Ureter (tissue), 1 donor: ENCODE measurements around the gene MT1X. TPM values are rescaled to one million over a fixed set of nuclear protein-coding genes. Genes with fewer than 3 reads are reported as not detected.

Experiments
- DNase-seq: peaks from one replicate; pipeline ENCODE4 v3.0.0-alpha.2; 2020; ENCODE audit warnings: low spot score
- total RNA-seq: library from RNA; stranded (reverse); gene quantifications from one replicate; pipeline ENCODE4 v1.2.4, GENCODE V29; 2023
- donor health status: DM: yes; HTN: yes; CAD: no.

Gene MT1X
- 110 TPM for total RNA-seq

GRCh38 chr16:56681939-56682702, at the start of gene MT1X:
MT1X (plus strand) TSS chr16:56682470; CDS start chr16:56682541, 71 bp downstream.
- peak; percentile 93 for DNase-seq

- DNase-seq: no peak
Observed at GRCh38 chr16:56632848-56633365, 49.4 kb upstream of the MT1X start.

GRCh38 chr16:56633535-56633934, 48.7 kb upstream of the MT1X start:
- DNase-seq: no peak

GRCh38 chr16:56634715-56635440, 47.4 kb upstream of the MT1X start:
- no peak for DNase-seq

- no peak for DNase-seq
Observed at GRCh38 chr16:56635441-56635967, 46.8 kb upstream of the MT1X start.

DNA sequence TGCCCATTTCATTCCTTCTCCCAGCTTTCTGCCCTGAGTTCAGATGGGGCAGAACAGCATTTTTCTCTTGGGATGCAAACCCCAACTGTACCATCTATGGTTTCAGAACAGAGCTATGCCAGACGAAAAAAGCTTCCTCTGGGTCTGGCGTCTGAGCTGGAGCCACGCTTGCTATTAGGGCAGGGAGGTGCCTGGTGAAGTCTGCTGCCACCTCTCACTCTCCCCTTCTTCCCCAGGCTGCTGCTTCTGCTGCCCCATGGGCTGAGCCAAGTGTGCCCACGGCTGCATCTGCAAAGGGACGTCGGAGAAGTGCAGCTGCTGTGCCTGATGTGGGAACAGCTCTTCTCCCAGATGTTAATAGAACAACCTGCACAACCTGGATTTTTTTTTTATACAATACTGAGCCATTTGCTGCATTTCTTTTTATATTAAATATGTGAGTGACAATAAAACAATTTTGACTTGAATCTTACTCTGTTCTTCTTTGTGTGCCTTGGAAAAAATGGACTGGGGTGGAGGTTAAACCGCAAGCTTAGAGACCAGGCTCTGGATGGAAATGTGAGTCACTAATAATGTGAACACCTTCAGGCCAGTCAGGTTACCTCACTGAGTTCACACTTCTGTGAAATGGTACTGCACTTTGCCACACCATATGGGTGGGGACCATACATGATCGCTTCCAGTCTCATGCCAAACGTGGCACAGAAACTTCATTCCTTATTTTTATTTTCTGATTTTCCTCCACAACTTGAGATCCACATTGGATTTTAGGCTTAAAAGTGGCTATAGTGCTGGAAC, 45.5 kb upstream of the MT1X start:
- no peak for DNase-seq

DNA sequence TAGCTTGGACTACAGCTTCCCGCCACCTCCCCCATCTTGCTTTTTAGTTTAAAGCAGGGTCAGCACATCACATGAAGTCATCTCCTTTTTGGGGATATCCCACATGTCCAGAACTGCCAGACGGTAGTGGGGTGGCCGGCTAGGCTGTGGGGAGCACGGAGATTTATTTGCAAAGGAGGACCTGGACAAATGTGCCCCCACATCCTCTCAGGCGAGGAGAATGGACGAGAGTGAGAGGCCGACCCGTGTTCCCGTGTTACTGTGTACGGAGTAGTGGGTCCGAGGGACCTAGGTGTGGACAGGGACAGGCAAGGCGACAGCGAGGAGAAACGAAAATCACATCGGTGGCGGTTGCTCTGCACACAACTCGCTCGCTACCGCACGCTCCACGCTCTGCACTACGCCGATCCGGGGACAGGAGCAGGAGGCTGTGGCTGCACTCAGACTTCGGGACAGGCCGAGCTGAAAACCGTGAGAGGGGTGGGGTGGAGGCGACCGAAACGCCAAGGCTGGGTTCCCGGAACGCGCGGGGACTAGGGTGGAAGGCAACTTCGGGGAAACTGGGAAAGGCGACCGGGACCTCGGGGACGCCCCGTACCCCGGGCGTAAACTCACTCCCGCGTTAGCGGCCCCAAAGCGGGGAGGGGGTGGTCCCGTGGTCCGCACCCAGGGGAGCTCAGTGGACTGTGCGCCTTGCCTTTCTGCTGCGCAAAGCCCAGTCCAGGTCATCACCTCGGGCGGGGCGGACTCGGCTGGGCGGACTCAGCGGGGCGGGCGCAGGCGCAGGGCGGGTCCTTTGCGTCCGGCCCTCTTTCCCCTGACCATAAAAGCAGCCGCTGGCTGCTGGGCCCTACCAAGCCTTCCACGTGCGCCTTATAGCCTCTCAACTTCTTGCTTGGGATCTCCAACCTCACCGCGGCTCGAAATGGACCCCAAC, 44.2 kb upstream of the MT1X start, which contains the start of gene MT1A:
TSS of gene MT1A (plus strand) at position 853 of the 937 bp plus-strand sequence. CDS start at position 926, 73 bp downstream.
- DNase-seq: peak; percentile 83

GRCh38 chr16:56639045-56639444, 43.2 kb upstream of the MT1X start:
- no peak for DNase-seq

GRCh38 chr16:56640076-56640475, 42.2 kb upstream of the MT1X start:
- no peak for DNase-seq

DNA sequence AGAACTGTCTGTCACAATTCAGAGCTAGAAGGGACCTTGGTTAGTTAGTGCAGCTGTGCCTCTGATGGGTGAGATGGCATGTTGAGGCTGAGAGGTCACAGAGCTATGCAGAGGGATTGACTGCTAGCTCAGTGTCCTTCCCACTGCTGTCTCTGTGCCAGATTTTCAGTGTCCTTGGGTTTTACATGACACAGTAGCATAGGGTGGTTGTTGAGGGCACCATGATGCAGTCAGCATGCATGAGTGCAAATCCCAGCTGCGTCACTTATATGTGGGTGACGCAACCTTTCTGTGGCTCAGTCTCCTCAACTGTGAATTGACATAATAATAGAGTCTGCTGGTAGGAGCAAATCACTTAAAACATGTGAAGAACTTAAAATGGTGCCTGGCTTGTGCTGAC, 41.1 kb upstream of the MT1X start:
- DNase-seq: no peak

DNA sequence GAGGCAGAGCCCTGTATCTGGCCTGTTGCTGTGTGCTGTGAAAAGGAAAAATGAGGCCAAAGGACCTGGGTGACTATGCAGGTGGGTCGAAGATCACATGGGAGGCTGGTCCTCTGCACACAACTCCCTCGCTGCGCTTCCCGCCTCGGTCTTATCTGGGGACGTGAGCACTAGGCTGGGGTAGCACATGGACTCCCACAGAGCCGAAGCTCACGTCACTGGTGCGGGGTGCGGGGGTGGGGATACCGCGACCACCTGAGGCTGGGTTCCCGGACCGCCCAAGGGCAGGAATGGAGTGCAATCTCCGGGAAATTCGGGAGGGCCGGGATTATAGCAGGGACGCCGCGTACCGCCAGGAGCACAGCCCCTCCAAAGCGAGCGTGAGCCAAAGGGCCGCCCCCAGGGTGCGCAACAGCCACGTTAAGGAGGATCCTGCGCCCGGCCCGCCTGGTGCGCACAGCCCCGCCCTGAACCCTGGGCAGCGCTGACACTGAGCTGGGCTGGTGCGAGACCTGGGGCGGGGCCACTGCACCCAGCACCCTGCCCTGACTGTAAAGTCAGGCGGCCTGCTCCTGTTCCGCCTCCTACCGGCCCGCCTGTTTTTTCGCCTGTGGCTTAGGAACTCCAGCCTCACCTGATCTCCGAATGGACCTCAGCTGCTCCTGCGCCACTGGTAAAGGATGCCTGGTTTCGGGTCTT, 39.0 kb upstream of the MT1X start:
- peak; percentile 80 for DNase-seq

DNA sequence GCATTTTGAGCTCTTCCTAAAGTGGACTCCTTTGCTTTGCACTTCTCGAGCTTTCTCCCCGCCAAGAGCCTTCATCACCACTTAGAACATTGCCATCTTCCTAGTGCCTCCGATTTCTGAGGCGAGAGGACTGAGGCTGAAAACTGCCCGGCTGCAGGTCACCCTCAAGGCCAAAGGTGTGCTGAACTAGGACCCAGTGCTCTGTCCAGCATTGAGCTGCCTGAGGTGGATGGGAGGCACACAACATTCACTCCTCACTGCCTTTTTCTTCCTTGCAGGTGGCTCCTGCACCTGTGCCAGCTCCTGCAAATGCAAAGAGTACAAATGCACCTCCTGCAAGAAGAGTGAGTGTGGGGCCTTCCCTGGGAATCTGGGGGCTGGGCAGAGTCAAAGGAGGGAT, 38.4 kb upstream of the MT1X start:
- DNase-seq: no peak

- no peak for DNase-seq
Observed at GRCh38 chr16:56645311-56645710, 37.0 kb upstream of the MT1X start.

GRCh38 chr16:56645838-56646237, 36.4 kb upstream of the MT1X start:
- no peak for DNase-seq

GRCh38 chr16:56647641-56648431, 34.4 kb upstream of the MT1X start:
- no peak for DNase-seq

DNA sequence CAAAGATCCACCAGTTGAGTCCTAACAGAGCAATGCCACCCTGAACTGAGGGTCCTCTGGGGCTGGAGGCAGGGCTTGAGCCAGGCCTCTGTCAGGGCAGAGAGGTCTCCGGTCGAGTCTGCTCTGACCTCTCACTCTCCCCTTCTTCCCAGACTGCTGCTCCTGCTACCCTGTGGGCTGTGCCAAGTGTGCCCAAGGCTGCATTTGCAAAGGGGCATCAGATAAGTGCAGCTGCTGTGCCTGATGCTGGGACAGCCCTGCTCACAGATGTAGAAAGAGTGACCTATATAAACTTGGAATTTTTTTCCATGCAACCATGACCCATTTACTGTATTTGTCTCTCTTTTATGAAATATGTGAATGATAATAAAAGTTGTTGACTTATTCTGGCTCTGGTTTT, 33.0 kb upstream of the MT1X start:
- DNase-seq: no peak

DNA sequence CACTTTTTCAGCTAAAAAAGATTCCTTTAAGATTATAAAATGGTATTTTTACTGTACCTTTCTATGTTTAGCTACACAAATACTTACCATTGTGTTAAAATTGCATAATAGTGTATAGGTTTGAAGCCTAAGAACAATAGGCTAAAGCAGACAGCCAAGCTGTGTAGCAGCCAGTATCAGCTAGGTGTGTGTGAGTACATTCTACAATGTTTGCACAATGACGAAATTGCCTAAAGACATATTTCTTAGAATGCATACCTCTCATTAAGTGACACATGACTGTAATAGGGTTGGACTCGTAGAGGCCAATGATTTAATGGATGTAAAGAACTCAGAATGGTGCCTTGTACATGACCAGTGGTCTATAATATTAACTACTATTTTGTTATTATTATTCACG, 32.5 kb upstream of the MT1X start:
- DNase-seq: no peak

DNA sequence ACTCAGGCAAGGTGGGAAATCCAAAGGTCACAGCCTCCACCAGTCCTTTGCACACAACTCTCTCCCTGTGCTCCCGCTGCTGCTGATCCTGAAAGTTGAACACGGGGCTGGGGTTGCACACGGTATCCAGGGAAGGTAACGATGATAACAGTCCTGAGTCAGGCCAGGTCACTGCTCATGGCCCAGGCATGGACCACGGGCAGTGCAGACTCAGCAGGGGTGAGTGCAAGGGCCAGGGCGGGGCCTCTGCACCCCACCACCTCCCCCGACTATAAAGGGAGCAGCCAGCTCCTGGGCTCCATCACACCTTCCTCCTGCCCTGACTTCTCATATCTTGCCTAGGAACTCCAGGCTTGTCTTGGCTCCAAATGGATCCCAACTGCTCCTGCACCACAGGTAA, 30.7 kb upstream of the MT1X start, which contains the start of gene MT1B:
TSS of gene MT1B (plus strand) at position 301 of the 400 bp plus-strand sequence. CDS start at position 369, 68 bp downstream.
- DNase-seq: no peak

DNA sequence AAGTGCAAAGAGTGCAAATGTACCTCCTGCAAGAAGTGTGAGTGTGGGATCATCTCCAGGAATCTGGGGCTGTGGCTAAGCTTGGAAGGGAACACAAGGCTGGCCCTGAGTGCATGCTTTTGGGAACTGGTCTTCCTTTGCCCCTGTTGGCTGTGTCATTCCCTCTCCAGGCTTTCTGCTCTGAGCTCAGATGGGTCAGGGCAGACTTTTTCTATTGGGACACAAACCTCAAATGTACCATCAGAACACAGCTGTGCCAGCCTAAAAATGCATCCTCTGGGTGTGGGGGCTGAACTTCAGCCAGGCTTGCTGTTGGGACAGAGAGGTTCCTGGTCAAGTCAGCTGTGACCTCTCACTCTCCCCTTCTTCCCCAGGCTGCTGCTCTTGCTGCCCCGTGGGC, 29.7 kb upstream of the MT1X start:
- no peak for DNase-seq
